Measurements from ENCODE around the gene KCNK6. TPM values are rescaled to one million over a fixed set of nuclear protein-coding genes. Genes with fewer than 3 reads are reported as not detected.

Gene KCNK6
- total RNA-seq, 1 experiment from 2014 or later = 5.3 TPM

- DNase-seq (ENCODE audit: unreplicated experiment) = no peak
- ChIA-PET CTCF (no interaction called here), POLR2A (no interaction called here)
- Mint-ChIP-seq H3K36me3 (ENCODE audit: insufficient read depth, unreplicated experiment) (peaks cover 13% of the 10 kb centered on the region), H3K27me3 (ENCODE audit: insufficient read depth, unreplicated experiment) (no peaks in the 10 kb centered on the region), H3K4me1 (ENCODE audit: insufficient read depth, unreplicated experiment) (peaks cover 14% of the 10 kb centered on the region), H3K4me3 (ENCODE audit: unreplicated experiment) (no peak overlapping the region), H3K9me3 (ENCODE audit: unreplicated experiment) (no peaks in the 10 kb centered on the region), H3K27ac (ENCODE audit: low read depth, unreplicated experiment) (no peak overlapping the region)
- no peak for TF ChIP-seq CTCF (IDR thresholded peaks at IDR 0.05; ENCODE audit: unreplicated experiment)
- BruUV-seq (replicated peaks) = no TSS peak
- intact Hi-C loops (cut with micrococcal nuclease) = no loop called here
Measured at GRCh38 chr19:38340927-38341326, 21.3 kb downstream of the KCNK6 start.

GRCh38 chr19:38346837-38347236, 27.2 kb downstream of the KCNK6 start:
- BruUV-seq (replicated peaks) = no TSS peak
- H3K9me3 Mint-ChIP-seq (ENCODE audit: unreplicated experiment) = no peaks in the 10 kb centered on the region
- POLR2A ChIA-PET = interaction anchor here (0.9 to 1.4 kb wide), 3 partner anchors 11 to 106 kb away, joined by 3 to 5 read pairs (median 3); no protein-coding TSS in a partner anchor
- H3K4me1 Mint-ChIP-seq (ENCODE audit: insufficient read depth, unreplicated experiment) = no peaks in the 10 kb centered on the region
- H3K36me3 Mint-ChIP-seq (ENCODE audit: insufficient read depth, unreplicated experiment) = no peaks in the 10 kb centered on the region
- no peak overlapping the region for H3K4me3 Mint-ChIP-seq (ENCODE audit: unreplicated experiment)
- CTCF ChIA-PET = interaction anchor here (0.6 to 1.2 kb wide), 2 partner anchors 113 to 1028 kb away, joined by 3 read pairs; no protein-coding TSS in a partner anchor
- no peak overlapping the region for H3K27ac Mint-ChIP-seq (ENCODE audit: low read depth, unreplicated experiment)
- no peaks in the 10 kb centered on the region for H3K27me3 Mint-ChIP-seq (ENCODE audit: insufficient read depth, unreplicated experiment)
- intact Hi-C loops (cut with micrococcal nuclease) = no loop called here
- no peak for DNase-seq (ENCODE audit: unreplicated experiment)
- TF ChIP-seq CTCF (IDR thresholded peaks at IDR 0.05; ENCODE audit: unreplicated experiment) = no peak

- ChIA-PET POLR2A (interaction anchor here (0.7 to 1.7 kb wide), 2 partner anchors 9 to 14 kb away, joined by 3 to 6 read pairs; no protein-coding TSS in a partner anchor), CTCF (interaction anchor here (0.9 kb wide), 1 partner anchor 8 kb away, joined by 4 read pairs; no protein-coding TSS in a partner anchor)
- Mint-ChIP-seq H3K9me3 (ENCODE audit: unreplicated experiment) (no peaks in the 10 kb centered on the region), H3K4me3 (ENCODE audit: unreplicated experiment) (no peak overlapping the region), H3K27me3 (ENCODE audit: insufficient read depth, unreplicated experiment) (peaks cover 3% of the 10 kb centered on the region), H3K27ac (ENCODE audit: low read depth, unreplicated experiment) (no peak overlapping the region), H3K4me1 (ENCODE audit: insufficient read depth, unreplicated experiment) (no peaks in the 10 kb centered on the region), H3K36me3 (ENCODE audit: insufficient read depth, unreplicated experiment) (no peaks in the 10 kb centered on the region)
- BruUV-seq (replicated peaks) = no TSS peak
- intact Hi-C loops (cut with micrococcal nuclease) = no loop called here
- no peak for DNase-seq (ENCODE audit: unreplicated experiment)
- no peak for TF ChIP-seq CTCF (IDR thresholded peaks at IDR 0.05; ENCODE audit: unreplicated experiment)
Measured at GRCh38 chr19:38350883-38351282, 31.2 kb downstream of the KCNK6 start.

GRCh38 chr19:38351865-38352395, 32.3 kb downstream of the KCNK6 start:
- no peak for TF ChIP-seq CTCF (IDR thresholded peaks at IDR 0.05; ENCODE audit: unreplicated experiment)
- ChIA-PET POLR2A (interaction anchor here (0.7 to 1.7 kb wide), 3 partner anchors 8 to 51 kb away, joined by 3 to 6 read pairs (median 3); partner anchors contain the start of gene FAM98C), CTCF (interaction anchor here (0.6 to 1.1 kb wide), 2 partner anchors 9 to 10 kb away, joined by 3 to 6 read pairs; no protein-coding TSS in a partner anchor)
- Mint-ChIP-seq H3K4me1 (ENCODE audit: insufficient read depth, unreplicated experiment) (no peaks in the 10 kb centered on the region), H3K27me3 (ENCODE audit: insufficient read depth, unreplicated experiment) (peaks cover 13% of the 10 kb centered on the region), H3K27ac (ENCODE audit: low read depth, unreplicated experiment) (no peak overlapping the region), H3K4me3 (ENCODE audit: unreplicated experiment) (no peak overlapping the region), H3K36me3 (ENCODE audit: insufficient read depth, unreplicated experiment) (no peaks in the 10 kb centered on the region), H3K9me3 (ENCODE audit: unreplicated experiment) (no peaks in the 10 kb centered on the region)
- intact Hi-C loops (cut with micrococcal nuclease) = loop anchor here (1.0 kb wide), 1 partner anchor 9 kb away; no protein-coding TSS in a partner anchor
- no TSS peak for BruUV-seq (replicated peaks)
- no peak for DNase-seq (ENCODE audit: unreplicated experiment)

All from MCF 10A (cell line).